Caki2 (cell line): ENCODE measurements around the gene SUPT7L. TPM values are rescaled to one million over a fixed set of nuclear protein-coding genes. Genes with fewer than 3 reads are reported as not detected.
A peak's percentile ranks its signal among the peaks of the same experiment; 100 is the strongest.

Experiments
- DNase-seq: peaks from one replicate; pipeline ENCODE4 v3.0.0-alpha.2; 2015; ENCODE audit warnings: low read depth
- in situ Hi-C: cut with HindIII; loops from 2 replicates; pipeline ENCODE4 v1.10.0; 2016; ENCODE audit warnings: low sequenced_read_pairs, low pct_unique_long_range_greater_than_20kb, mixed read lengths
- total RNA-seq: library from RNA; depleted of rRNA; stranded (reverse); fragments of >200 nt; shearing (Covaris generic); gene quantifications from 2 replicates; pipeline ENCODE4 v1.2.3, GENCODE V29; 2014; ENCODE audit warnings: low replicate concordance; rRNA removed

SUPT7L gene, protein sequence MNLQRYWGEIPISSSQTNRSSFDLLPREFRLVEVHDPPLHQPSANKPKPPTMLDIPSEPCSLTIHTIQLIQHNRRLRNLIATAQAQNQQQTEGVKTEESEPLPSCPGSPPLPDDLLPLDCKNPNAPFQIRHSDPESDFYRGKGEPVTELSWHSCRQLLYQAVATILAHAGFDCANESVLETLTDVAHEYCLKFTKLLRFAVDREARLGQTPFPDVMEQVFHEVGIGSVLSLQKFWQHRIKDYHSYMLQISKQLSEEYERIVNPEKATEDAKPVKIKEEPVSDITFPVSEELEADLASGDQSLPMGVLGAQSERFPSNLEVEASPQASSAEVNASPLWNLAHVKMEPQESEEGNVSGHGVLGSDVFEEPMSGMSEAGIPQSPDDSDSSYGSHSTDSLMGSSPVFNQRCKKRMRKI
- 17.3 and 24.8 TPM in 2 replicates for total RNA-seq

- in situ Hi-C loops = no loop called here
- DNase-seq = peak; percentile 88
Observed at GRCh38 chr2:27663285-27664153, at the start of gene SUPT7L, which contains the start of gene SLC4A1AP. Gene SUPT7L (minus strand): TSS chr2:27663614. CDS start chr2:27662192, 1,422 bp downstream. Gene SLC4A1AP (plus strand): TSS chr2:27663889. CDS start chr2:27663915, 26 bp downstream.

DNA sequence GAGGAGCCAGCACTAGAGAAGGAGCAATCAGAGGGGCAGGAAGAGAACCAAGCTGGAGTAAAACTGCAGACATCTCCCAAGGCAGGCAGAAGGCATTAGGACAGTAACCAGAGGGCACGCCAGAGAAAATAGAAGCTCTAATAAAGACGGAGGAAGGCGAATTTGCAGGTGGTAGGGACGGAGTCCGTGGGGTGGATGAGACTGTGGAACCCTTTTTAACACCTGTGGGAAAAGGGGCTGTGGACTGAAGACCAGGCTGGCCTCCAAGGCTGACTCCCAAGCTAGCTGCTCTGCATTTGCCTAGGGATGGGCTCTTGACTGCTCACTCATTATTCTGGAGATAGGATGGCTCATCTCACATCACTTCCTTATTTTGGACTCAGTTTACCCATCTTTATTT is 49.8 kb upstream of the SUPT7L start:
- in situ Hi-C loops = no loop called here
- no peak for DNase-seq

GRCh38 chr2:27712522-27712921 is 49.1 kb upstream of the SUPT7L start:
- in situ Hi-C loops = no loop called here
- DNase-seq = no peak

- in situ Hi-C loops = no loop called here
- no peak for DNase-seq
Observed at GRCh38 chr2:27711804-27712203, 48.4 kb upstream of the SUPT7L start.

- in situ Hi-C loops = no loop called here
- no peak for DNase-seq
Observed at GRCh38 chr2:27710640-27711430, 47.4 kb upstream of the SUPT7L start.

- no peak for DNase-seq
- in situ Hi-C loops = no loop called here
Observed at GRCh38 chr2:27709960-27710575, 46.7 kb upstream of the SUPT7L start.

DNA sequence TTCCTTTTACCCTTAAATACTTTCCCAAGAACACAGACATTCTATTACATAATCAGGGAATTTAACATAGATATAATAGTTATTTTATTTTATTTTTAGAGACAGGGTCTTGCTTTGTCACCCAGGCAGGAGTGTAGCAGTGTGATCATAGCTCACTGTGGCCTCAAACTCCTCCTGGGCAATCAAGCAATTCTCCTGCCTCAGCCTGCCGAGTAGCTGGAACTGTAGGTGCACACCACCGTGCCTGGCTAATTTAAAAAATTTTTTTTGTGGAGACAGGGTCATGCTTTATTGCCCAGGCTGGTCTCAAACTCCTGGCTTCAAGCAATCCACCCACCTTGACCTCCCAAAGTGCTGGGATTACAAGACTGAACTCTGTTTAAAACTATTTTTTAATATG is 45.9 kb upstream of the SUPT7L start:
- in situ Hi-C loops = no loop called here
- DNase-seq = no peak

GRCh38 chr2:27708666-27709065 is 45.3 kb upstream of the SUPT7L start:
- no peak for DNase-seq
- in situ Hi-C loops = no loop called here

DNA sequence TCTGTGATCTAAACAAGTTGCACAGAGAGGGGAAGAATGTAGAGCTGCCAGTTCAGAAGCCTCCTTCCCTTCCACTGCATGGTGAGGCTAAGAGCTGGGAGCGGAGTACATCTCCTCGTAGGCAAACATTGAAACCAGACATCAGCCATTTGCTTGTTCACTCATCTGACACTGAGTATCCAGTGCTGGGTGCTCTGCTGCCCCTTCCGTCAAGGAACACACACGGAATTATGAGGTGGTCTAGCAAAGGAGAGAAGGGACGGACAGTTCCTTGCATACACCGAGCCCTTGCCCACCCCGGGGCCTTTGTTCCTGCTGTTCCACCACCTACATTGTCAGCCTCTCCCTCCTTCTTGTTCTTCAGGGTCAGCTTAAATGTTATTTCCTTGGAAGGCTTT is 44.8 kb upstream of the SUPT7L start:
- DNase-seq = no peak
- in situ Hi-C loops = no loop called here

- DNase-seq = no peak
- in situ Hi-C loops = no loop called here
Observed at GRCh38 chr2:27707462-27708256, 44.2 kb upstream of the SUPT7L start.

DNA sequence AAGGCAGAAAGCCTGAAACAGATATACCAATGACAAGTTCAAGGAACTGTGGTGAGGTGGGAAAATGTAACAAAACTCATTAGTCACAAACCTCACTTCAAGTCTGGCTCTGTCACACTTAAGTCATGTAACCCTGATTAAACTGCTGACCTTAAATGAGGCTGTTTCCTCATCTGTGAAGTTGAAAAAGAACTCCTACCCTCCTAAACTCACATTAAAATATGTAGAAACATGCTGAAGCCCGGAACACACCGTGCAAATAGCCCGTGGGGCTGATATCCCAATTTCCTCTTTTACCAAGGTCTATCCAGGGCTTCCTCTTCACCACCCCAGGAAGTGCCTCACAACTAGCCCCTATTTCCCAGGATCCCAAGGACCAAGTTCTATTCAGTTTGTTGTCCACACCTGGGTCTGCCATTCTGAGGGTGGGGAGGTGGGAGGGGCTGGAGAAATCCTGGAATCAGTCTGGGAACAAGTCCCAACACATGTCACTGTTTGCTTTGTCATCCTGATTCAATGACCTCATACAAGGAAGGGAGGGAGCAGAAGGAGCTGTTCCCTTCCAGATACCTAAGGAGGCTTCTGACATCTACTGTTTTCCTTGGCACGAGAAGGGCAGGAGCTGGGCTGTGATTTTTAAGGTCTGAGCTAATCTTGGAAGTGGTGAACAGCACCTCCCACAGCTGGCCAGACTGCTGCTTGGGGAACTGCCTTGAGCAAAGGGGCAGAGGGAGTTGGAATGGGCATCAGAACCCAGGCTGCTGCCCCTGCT is 42.6 kb upstream of the SUPT7L start:
- DNase-seq = peak; percentile 100
- in situ Hi-C loops = no loop called here

GRCh38 chr2:27704342-27704876 is 41.0 kb upstream of the SUPT7L start:
- no peak for DNase-seq
- in situ Hi-C loops = no loop called here

GRCh38 chr2:27703638-27704341 is 40.4 kb upstream of the SUPT7L start:
- DNase-seq = peak; percentile 91
- in situ Hi-C loops = no loop called here

DNA sequence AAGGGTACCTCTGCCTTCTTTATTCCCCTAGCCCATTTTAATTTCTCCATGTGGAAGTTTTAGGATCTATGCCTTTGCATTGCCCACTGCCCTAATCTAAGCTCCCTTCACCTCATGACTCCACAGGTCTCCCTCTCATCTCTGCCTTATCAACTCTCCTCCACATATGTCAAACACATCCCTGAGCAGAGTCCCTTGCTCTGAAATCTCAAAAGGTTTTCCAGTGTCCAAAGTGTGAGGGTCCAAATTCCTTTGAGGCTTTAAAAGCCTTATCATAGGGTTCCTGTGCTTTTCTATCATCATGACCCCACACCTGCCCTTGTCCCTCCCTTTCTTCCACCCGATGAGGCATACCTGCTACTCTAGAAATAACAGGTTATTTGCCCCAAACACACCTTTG is 38.9 kb upstream of the SUPT7L start:
- in situ Hi-C loops = no loop called here
- DNase-seq = no peak

GRCh38 chr2:27701676-27702075 is 38.3 kb upstream of the SUPT7L start:
- in situ Hi-C loops = no loop called here
- no peak for DNase-seq

DNA sequence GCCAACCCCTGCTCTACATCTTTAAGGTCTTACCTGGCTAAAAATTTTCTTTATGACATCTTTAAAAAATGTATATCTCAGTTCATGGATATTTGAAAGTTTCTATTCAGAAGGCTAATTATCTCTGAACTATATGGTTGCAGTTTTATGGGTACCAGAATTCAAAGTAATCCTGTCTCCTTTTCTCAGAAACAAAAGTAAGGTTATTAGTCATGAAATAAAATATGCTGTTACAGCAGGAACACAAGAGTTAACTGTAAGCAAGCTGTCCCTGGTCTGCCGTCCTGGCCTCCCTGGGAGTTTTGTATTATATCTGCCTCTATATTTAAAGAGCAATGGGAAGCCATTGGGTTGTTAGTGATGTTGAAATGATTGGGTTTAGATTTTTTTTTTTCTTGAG is 34.2 kb upstream of the SUPT7L start:
- in situ Hi-C loops = no loop called here
- no peak for DNase-seq
